Measurements from ENCODE around the gene ADK.

DNA sequence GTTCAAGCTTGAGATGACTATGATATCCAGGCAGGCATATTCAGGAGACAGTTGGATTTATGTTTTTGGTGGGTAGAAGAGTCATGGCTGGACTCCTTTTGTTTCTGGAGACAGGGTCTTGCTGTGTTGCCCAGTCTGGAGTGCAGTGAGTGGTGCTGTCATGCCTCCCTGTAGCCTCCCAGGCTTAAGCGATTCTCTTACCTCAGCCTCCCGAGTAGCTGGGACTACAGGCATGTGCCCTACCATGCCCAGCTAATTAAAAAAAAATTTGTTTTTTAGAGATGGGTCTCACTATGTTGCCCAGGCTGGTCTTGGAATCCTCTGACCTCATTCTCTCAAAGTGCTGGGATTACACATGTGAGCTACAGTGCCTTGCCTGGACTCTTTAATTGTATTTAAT is 62.0 kb downstream of the ADK start:
- TF ChIP-seq, protein P1, sequence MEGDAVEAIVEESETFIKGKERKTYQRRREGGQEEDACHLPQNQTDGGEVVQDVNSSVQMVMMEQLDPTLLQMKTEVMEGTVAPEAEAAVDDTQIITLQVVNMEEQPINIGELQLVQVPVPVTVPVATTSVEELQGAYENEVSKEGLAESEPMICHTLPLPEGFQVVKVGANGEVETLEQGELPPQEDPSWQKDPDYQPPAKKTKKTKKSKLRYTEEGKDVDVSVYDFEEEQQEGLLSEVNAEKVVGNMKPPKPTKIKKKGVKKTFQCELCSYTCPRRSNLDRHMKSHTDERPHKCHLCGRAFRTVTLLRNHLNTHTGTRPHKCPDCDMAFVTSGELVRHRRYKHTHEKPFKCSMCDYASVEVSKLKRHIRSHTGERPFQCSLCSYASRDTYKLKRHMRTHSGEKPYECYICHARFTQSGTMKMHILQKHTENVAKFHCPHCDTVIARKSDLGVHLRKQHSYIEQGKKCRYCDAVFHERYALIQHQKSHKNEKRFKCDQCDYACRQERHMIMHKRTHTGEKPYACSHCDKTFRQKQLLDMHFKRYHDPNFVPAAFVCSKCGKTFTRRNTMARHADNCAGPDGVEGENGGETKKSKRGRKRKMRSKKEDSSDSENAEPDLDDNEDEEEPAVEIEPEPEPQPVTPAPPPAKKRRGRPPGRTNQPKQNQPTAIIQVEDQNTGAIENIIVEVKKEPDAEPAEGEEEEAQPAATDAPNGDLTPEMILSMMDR (IDR thresholded peaks at IDR 0.05 in 4 of 5, conservative IDR thresholded peaks at IDR 0.05 in 1 of 5): no peak
- no peak for TF ChIP-seq POLR2A (IDR thresholded peaks at IDR 0.05)
